ENCODE data around the gene DPH5. TPM values are rescaled to one million over a fixed set of nuclear protein-coding genes. Genes with fewer than 3 reads are reported as not detected.

The DPH5 gene
- total RNA-seq, 1 donor from 2014 or later, result 51.1 TPM

Other genes with a start within 250 kb of the DPH5 start
- 20.4 TPM for gene EXTL2, start 130.9 kb downstream of the DPH5 start, total RNA-seq
- 13.0 TPM for gene SLC30A7, start 129.7 kb downstream of the DPH5 start, total RNA-seq
- 21.9 TPM for gene S1PR1, start 211.2 kb upstream of the DPH5 start, total RNA-seq

Measured in skeletal muscle tissue (tissue), 1 donor.